Esophagus squamous epithelium (tissue), 5 donors: ENCODE data around the gene EDN3. TPM values are rescaled to one million over a fixed set of nuclear protein-coding genes. Genes with fewer than 3 reads are reported as not detected.

ENCODE experiments used
- DNase-seq: peaks from one replicate; lab custom pipeline; 2025; lab: John Stamatoyannopoulos, UW
- H3K27ac ChIP-seq, 4 donors: fragments of 200-600 bp; sonication (generic); one replicate each; pipeline ENCODE4 v1.5.1; 2016 to 2019; ENCODE audit warnings: mild to moderate bottlenecking in 1 of 4
- H3K27me3 ChIP-seq, 4 donors: fragments of 200-600 bp; sonication (generic); 1 replicate in 3 of 4; 2 replicates in 1 of 4; pipeline versions ENCODE4 v1.5.1 to v1.6.0; 2017 to 2021; ENCODE audit warnings: antibody characterized with exemption in 1 of 4
- H3K36me3 ChIP-seq, 3 donors: fragments of 200-600 bp; sonication (generic); one replicate each; pipeline ENCODE4 v1.5.1; 2016 to 2019
- H3K4me1 ChIP-seq, 3 donors: fragments of 200-600 bp; sonication (generic); one replicate each; pipeline ENCODE4 v1.5.1; 2017 to 2019
- H3K4me3 ChIP-seq, 4 donors: fragments of 200-600 bp; sonication (generic); 1 replicate in 3 of 4; 2 replicates in 1 of 4; pipeline ENCODE4 v1.5.1; 2016 to 2019; ENCODE audit warnings: mild to moderate bottlenecking in 2 of 4, moderate library complexity in 1 of 4
- H3K9me3 ChIP-seq, 3 donors: fragments of 200-600 bp; sonication (generic); one replicate each; pipeline ENCODE4 v1.5.1; 2016 to 2019
- CTCF ChIP-seq, 6 experiments: fragments of 450-650 bp in 4 of 6; fragments of 200-600 bp in 2 of 6; sonication (generic) in 2 of 6; IDR thresholded peaks; one replicate each; pipeline ENCODE4 v1.5.1; 2016 to 2019; ENCODE audit warnings: antibody characterized with exemption in 6 of 6, mild to moderate bottlenecking in 4 of 6, moderate library complexity in 4 of 6
- POLR2A ChIP-seq, 4 donors: fragments of 450-650 bp; IDR thresholded peaks; one replicate each; pipeline ENCODE4 v1.6.1; 2017; ENCODE audit warnings: antibody characterized with exemption in 4 of 4, mild to moderate bottlenecking in 4 of 4, moderate library complexity in 3 of 4
- WGBS, 2 donors: methylation state at CpG; one replicate each; pipeline ENCODE4 v1.1.5; 2018; 5-methylcytosine and 5-hydroxymethylcytosine counted together
- intact Hi-C: fragments of 100-400 bp; cut with DNase I; formaldehyde crosslinking; loops from one replicate; pipeline ENCODE4 v1.15.0; 2022
- total RNA-seq, 4 donors: library from RNA; depleted of rRNA; stranded (reverse); fragments of >200 nt; gene quantifications; one replicate each; pipeline ENCODE4 v1.1.0, GENCODE V29; 2016
- donor health status: DM: yes; HTN: yes; CAD: no.

Gene EDN3
- total RNA-seq, 4 donors from 2014 or later: 7.5 to 65.2 (median 16.6) TPM

GRCh38 chr20:59295531-59295930 lies 4.9 kb upstream of the EDN3 start:
- intact Hi-C loops: no loop called here
- TF ChIP-seq CTCF (IDR thresholded peaks at IDR 0.05) (no peak), POLR2A (IDR thresholded peaks at IDR 0.05) (no peak)
- no peak for DNase-seq
- WGBS, 2 donors: 48% methylated on average over 5 of the region's 5 CpGs
- H3K36me3 ChIP-seq: no peaks in the 10 kb centered on the region
- H3K9me3 ChIP-seq: no peaks in the 10 kb centered on the region
- H3K4me3 ChIP-seq: no peak overlapping the region
- H3K27ac ChIP-seq: no peak overlapping the region
- H3K4me1 ChIP-seq: peaks cover 0 to 44% (median 4%) of the 10 kb centered on the region in 3 donors
- H3K27me3 ChIP-seq: peaks cover 0 to 69% (median 0%) of the 10 kb centered on the region in 4 donors

- WGBS, 2 donors: 73 to 81% methylated on average over 7 of the region's 7 CpGs
- Histone ChIP-seq H3K4me3 (no peak overlapping the region), H3K9me3 (no peaks in the 10 kb centered on the region), H3K27ac (no peak overlapping the region), H3K27me3 (peaks cover 0 to 80% (median 2%) of the 10 kb centered on the region in 4 donors), H3K4me1 (peaks cover 4 to 50% (median 5%) of the 10 kb centered on the region in 3 donors), H3K36me3 (no peaks in the 10 kb centered on the region)
- TF ChIP-seq POLR2A (IDR thresholded peaks at IDR 0.05) (no peak), CTCF (IDR thresholded peaks at IDR 0.05) (no peak)
- DNase-seq: no peak
- intact Hi-C loops: no loop called here
Measured at GRCh38 chr20:59297686-59298085, 2.7 kb upstream of the EDN3 start.

GRCh38 chr20:59299945-59300332 lies 472 bp upstream of the EDN3 start:
- Histone ChIP-seq H3K4me3 (peak overlapping the region; percentile 49 to 62 (median 56)), H3K9me3 (no peaks in the 10 kb centered on the region), H3K4me1 (peaks cover 4 to 57% (median 5%) of the 10 kb centered on the region in 3 donors), H3K27ac (peak overlapping the region in 3 of 4 donors; percentile 75 to 88 (median 78)), H3K36me3 (peaks cover 0 to 8% (median 0%) of the 10 kb centered on the region in 3 donors), H3K27me3 (peaks cover 0 to 80% (median 2%) of the 10 kb centered on the region in 4 donors)
- no peak for TF ChIP-seq CTCF (IDR thresholded peaks at IDR 0.05)
- TF ChIP-seq POLR2A (IDR thresholded peaks at IDR 0.05): no peak
- 1 to 19% methylated on average over 4 to 12 of the region's 19 CpGs for WGBS, 2 donors
- no peak for DNase-seq
- intact Hi-C loops: no loop called here

- Histone ChIP-seq H3K4me3 (peak overlapping the region; percentile 49 to 62 (median 56)), H3K27ac (peak overlapping the region in 2 of 4 donors; percentile 11 to 88), H3K27me3 (peaks cover 0 to 80% (median 2%) of the 10 kb centered on the region in 4 donors), H3K4me1 (peaks cover 4 to 62% (median 5%) of the 10 kb centered on the region in 3 donors), H3K36me3 (peaks cover 0 to 8% (median 0%) of the 10 kb centered on the region in 3 donors), H3K9me3 (no peaks in the 10 kb centered on the region)
- TF ChIP-seq CTCF (IDR thresholded peaks at IDR 0.05) (no peak), POLR2A (IDR thresholded peaks at IDR 0.05) (no peak)
- no peak for DNase-seq
- intact Hi-C loops: no loop called here
- 66 to 78% methylated on average over 7 to 12 of the region's 17 CpGs for WGBS, 2 donors
Measured at GRCh38 chr20:59301343-59302007, 1.1 kb downstream of the EDN3 start.

GRCh38 chr20:59305908-59306655 lies 5.7 kb downstream of the EDN3 start:
- DNase-seq: no peak
- no peak overlapping the region for H3K4me3 ChIP-seq
- intact Hi-C loops: no loop called here
- H3K9me3 ChIP-seq: no peaks in the 10 kb centered on the region
- H3K27me3 ChIP-seq: peaks cover 0 to 43% (median 1%) of the 10 kb centered on the region in 4 donors
- peaks cover 0 to 80% (median 5%) of the 10 kb centered on the region in 3 donors for H3K4me1 ChIP-seq
- peaks cover 0 to 14% (median 0%) of the 10 kb centered on the region in 3 donors for H3K36me3 ChIP-seq
- H3K27ac ChIP-seq: no peak overlapping the region
- WGBS, 2 donors: 70 to 74% methylated on average over 5 of the region's 7 CpGs
- TF ChIP-seq POLR2A (IDR thresholded peaks at IDR 0.05) (no peak), CTCF (IDR thresholded peaks at IDR 0.05) (no peak)
